ENCODE data around the gene GIPC2. TPM values are rescaled to one million over a fixed set of nuclear protein-coding genes. Genes with fewer than 3 reads are reported as not detected.
"Not testable (repeated sequence)": the region's sequence is repeated elsewhere in the genome, so short reads cannot be mapped to it uniquely, and the experiment has no call there.

Gene GIPC2
- not detected in 2 replicates for total RNA-seq (2014; rRNA removed; shearing (Covaris generic); ENCODE audit: low replicate concordance)

- no peak for DNase-seq (ENCODE audit: low read depth)
- in situ Hi-C loops (cut with HindIII; ENCODE audit: low pct_unique_long_range_greater_than_20kb, low sequenced_read_pairs): no loop called here
Observed at GRCh38 chr1:78045926-78046778, at the start of gene GIPC2. Gene GIPC2, plus strand, starts transcription at chr1:78045966. Its CDS starts 129 bp downstream, at chr1:78046095.

- no peak for DNase-seq (ENCODE audit: low read depth)
- in situ Hi-C loops (cut with HindIII; ENCODE audit: low pct_unique_long_range_greater_than_20kb, low sequenced_read_pairs): no loop called here
Observed at GRCh38 chr1:77996734-77997133, 49.0 kb upstream of the GIPC2 start.

GRCh38 chr1:78000536-78000935, 45.2 kb upstream of the GIPC2 start:
- DNase-seq (ENCODE audit: low read depth); in situ Hi-C loops (cut with HindIII; ENCODE audit: low pct_unique_long_range_greater_than_20kb, low sequenced_read_pairs): not testable (repeated sequence)

- in situ Hi-C loops (cut with HindIII; ENCODE audit: low pct_unique_long_range_greater_than_20kb, low sequenced_read_pairs): no loop called here
- DNase-seq (ENCODE audit: low read depth): peak; percentile 33
Observed at GRCh38 chr1:78003070-78003746, 42.6 kb upstream of the GIPC2 start.

- no peak for DNase-seq (ENCODE audit: low read depth)
- in situ Hi-C loops (cut with HindIII; ENCODE audit: low pct_unique_long_range_greater_than_20kb, low sequenced_read_pairs): no loop called here
Observed at GRCh38 chr1:78003882-78004718, 41.7 kb upstream of the GIPC2 start.

GRCh38 chr1:78004719-78005447, 40.9 kb upstream of the GIPC2 start, which contains the start of gene DNAJB4:
Gene DNAJB4, plus strand, starts transcription at chr1:78004939. Its CDS starts 172 bp downstream, at chr1:78005111.
- in situ Hi-C loops (cut with HindIII; ENCODE audit: low pct_unique_long_range_greater_than_20kb, low sequenced_read_pairs): no loop called here

GRCh38 chr1:78005448-78005722, 40.4 kb upstream of the GIPC2 start:
- no peak for DNase-seq (ENCODE audit: low read depth)
- in situ Hi-C loops (cut with HindIII; ENCODE audit: low pct_unique_long_range_greater_than_20kb, low sequenced_read_pairs): no loop called here

More at GRCh38 chr1:78004719-78005447, 40.9 kb upstream of the GIPC2 start, which contains the start of gene DNAJB4:
- DNase-seq (ENCODE audit: low read depth): peak; percentile 91

GRCh38 chr1:78005755-78006154, 40.0 kb upstream of the GIPC2 start:
- DNase-seq (ENCODE audit: low read depth): peak; percentile 55
- in situ Hi-C loops (cut with HindIII; ENCODE audit: low pct_unique_long_range_greater_than_20kb, low sequenced_read_pairs): no loop called here

GRCh38 chr1:78006521-78006920, 39.2 kb upstream of the GIPC2 start:
- in situ Hi-C loops (cut with HindIII; ENCODE audit: low pct_unique_long_range_greater_than_20kb, low sequenced_read_pairs): no loop called here
- no peak for DNase-seq (ENCODE audit: low read depth)

- in situ Hi-C loops (cut with HindIII; ENCODE audit: low pct_unique_long_range_greater_than_20kb, low sequenced_read_pairs): no loop called here
- peak; percentile 12 for DNase-seq (ENCODE audit: low read depth)
Observed at GRCh38 chr1:78007677-78008341, 38.0 kb upstream of the GIPC2 start.

GRCh38 chr1:78009276-78009675, 36.5 kb upstream of the GIPC2 start:
- in situ Hi-C loops (cut with HindIII; ENCODE audit: low pct_unique_long_range_greater_than_20kb, low sequenced_read_pairs): no loop called here
- no peak for DNase-seq (ENCODE audit: low read depth)

- in situ Hi-C loops (cut with HindIII; ENCODE audit: low pct_unique_long_range_greater_than_20kb, low sequenced_read_pairs): no loop called here
- no peak for DNase-seq (ENCODE audit: low read depth)
Observed at GRCh38 chr1:78009836-78010235, 35.9 kb upstream of the GIPC2 start.

- DNase-seq (ENCODE audit: low read depth): no peak
- in situ Hi-C loops (cut with HindIII; ENCODE audit: low pct_unique_long_range_greater_than_20kb, low sequenced_read_pairs): no loop called here
Observed at GRCh38 chr1:78011050-78011449, 34.7 kb upstream of the GIPC2 start.

GRCh38 chr1:78015148-78015547, 30.6 kb upstream of the GIPC2 start:
- in situ Hi-C loops (cut with HindIII; ENCODE audit: low pct_unique_long_range_greater_than_20kb, low sequenced_read_pairs): no loop called here
- no peak for DNase-seq (ENCODE audit: low read depth)

GRCh38 chr1:78019024-78019423, 26.7 kb upstream of the GIPC2 start:
- DNase-seq (ENCODE audit: low read depth): no peak
- in situ Hi-C loops (cut with HindIII; ENCODE audit: low pct_unique_long_range_greater_than_20kb, low sequenced_read_pairs): no loop called here

- DNase-seq (ENCODE audit: low read depth); in situ Hi-C loops (cut with HindIII; ENCODE audit: low pct_unique_long_range_greater_than_20kb, low sequenced_read_pairs): not testable (repeated sequence)
Observed at GRCh38 chr1:78021134-78021533, 24.6 kb upstream of the GIPC2 start.

GRCh38 chr1:78029793-78030192, 16.0 kb upstream of the GIPC2 start:
- no peak for DNase-seq (ENCODE audit: low read depth)
- in situ Hi-C loops (cut with HindIII; ENCODE audit: low pct_unique_long_range_greater_than_20kb, low sequenced_read_pairs): no loop called here

Data from Caki2 (cell line).